H1 (cell line): ENCODE results near the gene GSDME. TPM values are rescaled to one million over a fixed set of nuclear protein-coding genes. Genes with fewer than 3 reads are reported as not detected.
A peak's percentile ranks its signal among the peaks of the same experiment; 100 is the strongest.

Experiments used
- CTCF ChIA-PET: fragments of 300-600 bp; sonication (Branson Sonifier 250); formaldehyde crosslinking; loops from one replicate; lab custom pipeline; 2021; ENCODE audit not compliant: partially characterized antibody; lab: Charles Lee
- POLR2A ChIA-PET: fragments of 300-600 bp; sonication (Branson Sonifier 250); formaldehyde crosslinking; loops from one replicate; lab custom pipeline; 2021; ENCODE audit warnings: inconsistent platforms; ENCODE audit not compliant: partially characterized antibody; lab: Charles Lee
- DNase-seq, 2 experiments: peaks; one replicate each; pipeline versions ENCODE4 v3.0.0 to v3.0.0-alpha.2; 2010 to 2022; ENCODE audit warnings: low spot score in 2 of 2, low read depth in 1 of 2, mixed read lengths in 1 of 2
- FAIRE-seq: peaks from 2 replicates; lab custom pipeline; 2011; peaks lifted over from hg19 to GRCh38; lab: Jason Lieb, UNC
- H2AFZ ChIP-seq: 2 replicates; pipeline ENCODE4 v1.8.1; 2012; ENCODE audit warnings: low read length, inconsistent platforms
- H2AK5ac ChIP-seq: 2 replicates; pipeline ENCODE4 v1.6.1; 2013; ENCODE audit warnings: low read depth, low read length
- H2BK120ac ChIP-seq: replicated peaks from 2 replicates; pipeline ENCODE3; 2013; ENCODE audit warnings: low read depth, low read length, inconsistent platforms
- H2BK12ac ChIP-seq: 2 replicates; pipeline ENCODE4 v1.6.1; 2013; ENCODE audit warnings: low read depth, low read length
- H2BK15ac ChIP-seq: 2 replicates; pipeline ENCODE4 v1.6.1; 2013; ENCODE audit warnings: low read length
- H2BK20ac ChIP-seq: 2 replicates; pipeline ENCODE4 v1.6.1; 2013; ENCODE audit warnings: low read length
- H2BK5ac ChIP-seq: 2 replicates; pipeline ENCODE4 v1.6.1; 2013; ENCODE audit warnings: low read depth, low read length
- H3K14ac ChIP-seq: 2 replicates; pipeline ENCODE4 v1.6.1; 2013; ENCODE audit warnings: inconsistent platforms; ENCODE audit not compliant: insufficient read length
- H3K18ac ChIP-seq: 2 replicates; pipeline ENCODE4 v1.6.1; 2013; ENCODE audit warnings: low read length; ENCODE audit errors: extremely low read depth
- H3K23ac ChIP-seq: 2 replicates; pipeline ENCODE4 v1.6.1; 2013; ENCODE audit warnings: inconsistent platforms; ENCODE audit not compliant: insufficient read length
- H3K23me2 ChIP-seq: 2 replicates; pipeline ENCODE4 v1.6.1; 2013; ENCODE audit warnings: low read depth, low read length
- H3K27ac ChIP-seq: 2 replicates; pipeline ENCODE4 v1.6.1; 2011; ENCODE audit warnings: low read depth, low read length, inconsistent platforms
- H3K27me3 ChIP-seq, 4 experiments: replicated peaks in 1 of 4; 1 replicate in 1 of 4; 2 replicates in 3 of 4; pipeline versions ENCODE4 v1.6.1 to v1.8.1; 2011 to 2013; ENCODE audit warnings: low read length in 3 of 4, mild to moderate bottlenecking in 3 of 4, inconsistent platforms in 2 of 4, mixed read lengths in 2 of 4, moderate library complexity in 1 of 4; ENCODE audit not compliant: control insufficient read depth in 3 of 4, insufficient read depth in 3 of 4; ENCODE audit errors: extremely low read depth in 1 of 4
- H3K36me3 ChIP-seq, 4 experiments: 2 replicates each; pipeline versions ENCODE4 v1.6.1 to v1.8.1; 2011 to 2013; ENCODE audit warnings: mild to moderate bottlenecking in 4 of 4, low read length in 3 of 4, moderate library complexity in 2 of 4, control low read depth in 1 of 4, inconsistent platforms in 1 of 4; ENCODE audit not compliant: insufficient read depth in 4 of 4, control insufficient read depth in 2 of 4
- H3K4ac ChIP-seq: replicated peaks from 2 replicates; pipeline ENCODE3; 2013; ENCODE audit warnings: low read length, low read depth, mixed read lengths, inconsistent platforms; ENCODE audit not compliant: insufficient read length
- H3K4me1 ChIP-seq, 4 experiments: replicated peaks in 1 of 4; 1 replicate in 1 of 4; 2 replicates in 3 of 4; pipeline versions ENCODE4 v1.6.1 to v1.8.1; 2011 to 2013; ENCODE audit warnings: low read length in 3 of 4, inconsistent platforms in 2 of 4, mixed read lengths in 1 of 4; ENCODE audit not compliant: insufficient read depth in 4 of 4, control insufficient read depth in 3 of 4
- H3K4me2 ChIP-seq, 2 experiments: 2 replicates each; pipeline versions ENCODE4 v1.6.1 to v1.8.1; 2011 to 2013; ENCODE audit warnings: low read depth in 2 of 2, low read length in 2 of 2, control low read depth in 1 of 2, inconsistent platforms in 1 of 2, mild to moderate bottlenecking in 1 of 2; ENCODE audit not compliant: insufficient read depth in 1 of 2
- H3K4me3 ChIP-seq, 4 experiments: fragments of 200-600, 300-600 bp in 1 of 4; sonication (generic), shearing (Covaris generic), sonication (Bioruptor Twin) in 1 of 4; 2 replicates each; pipeline versions ENCODE4 v1.5.1 to v1.8.1; 2011 to 2016; ENCODE audit warnings: low read length in 4 of 4, low read depth in 3 of 4, control low read depth in 2 of 4, inconsistent platforms in 2 of 4, mild to moderate bottlenecking in 2 of 4, mixed read lengths in 1 of 4, moderate library complexity in 1 of 4; ENCODE audit not compliant: insufficient read depth in 2 of 4; ENCODE audit errors: extremely low read depth in 1 of 4
- H3K56ac ChIP-seq: replicated peaks from 2 replicates; pipeline ENCODE3; 2013; ENCODE audit warnings: low read depth, mild to moderate bottlenecking, mixed read lengths, low read length, inconsistent platforms; ENCODE audit not compliant: insufficient read length
- H3K79me1 ChIP-seq: 2 replicates; pipeline ENCODE4 v1.6.1; 2013; ENCODE audit warnings: low read depth, low read length, control low read depth
- H3K79me2 ChIP-seq, 2 experiments: 2 replicates each; pipeline versions ENCODE4 v1.6.1 to v1.8.1; 2012 to 2013; ENCODE audit warnings: low read length in 2 of 2, mild to moderate bottlenecking in 2 of 2, inconsistent platforms in 1 of 2; ENCODE audit not compliant: insufficient read depth in 2 of 2, control insufficient read depth in 1 of 2
- H3K9ac ChIP-seq, 4 experiments: replicated peaks in 1 of 4; 1 replicate in 1 of 4; 2 replicates in 3 of 4; pipeline versions ENCODE4 v1.6.1 to v1.8.1; 2011 to 2013; ENCODE audit warnings: low read depth in 3 of 4, low read length in 3 of 4, control low read depth in 2 of 4, mild to moderate bottlenecking in 2 of 4, moderate library complexity in 2 of 4, inconsistent platforms in 1 of 4; ENCODE audit errors: extremely low read depth in 1 of 4
- H3K9me3 ChIP-seq, 2 experiments: 2 replicates each; pipeline versions ENCODE4 v1.6.1 to v1.8.1; 2012 to 2013; ENCODE audit warnings: mild to moderate bottlenecking in 2 of 2, moderate library complexity in 2 of 2, control low read depth in 1 of 2, inconsistent platforms in 1 of 2, low read depth in 1 of 2, low read length in 1 of 2, mixed read lengths in 1 of 2; ENCODE audit not compliant: insufficient read depth in 2 of 2
- H4K20me1 ChIP-seq, 2 experiments: replicated peaks in 1 of 2; 2 replicates each; pipeline versions ENCODE3 to v1.8.1; 2011 to 2013; ENCODE audit warnings: inconsistent platforms in 2 of 2, low read length in 2 of 2, mild to moderate bottlenecking in 1 of 2; ENCODE audit not compliant: insufficient read depth in 2 of 2, control insufficient read depth in 1 of 2
- H4K5ac ChIP-seq: 2 replicates; pipeline ENCODE4 v1.6.1; 2013; ENCODE audit warnings: low read length, low read depth, mixed read lengths, inconsistent platforms; ENCODE audit not compliant: insufficient read length
- H4K8ac ChIP-seq: 2 replicates; pipeline ENCODE4 v1.8.0; 2013; ENCODE audit warnings: mild to moderate bottlenecking, moderate library complexity, low read length, inconsistent platforms; ENCODE audit not compliant: insufficient read depth; ENCODE audit errors: extremely low read depth
- H4K91ac ChIP-seq: replicated peaks from 2 replicates; pipeline ENCODE3; 2013; ENCODE audit warnings: low read length, mixed read lengths, inconsistent platforms; ENCODE audit not compliant: insufficient read length
- ATF2 ChIP-seq: IDR thresholded peaks from 2 replicates; pipeline ENCODE4 v1.6.1; 2012; ENCODE audit warnings: low read length, inconsistent platforms
- BRCA1 ChIP-seq: IDR thresholded peaks from 2 replicates; pipeline ENCODE4 v1.6.1; 2012; ENCODE audit warnings: low read depth, low read length, improper control_type of control experiment
- CBX5 ChIP-seq: fragments of 300-800, 300-1000 bp; sonication (generic); IDR thresholded peaks from 2 replicates; pipeline ENCODE4 v1.7.1; 2016; ENCODE audit warnings: antibody characterized with exemption, low read length, low read depth
- EP300 ChIP-seq, 2 experiments: IDR thresholded peaks; 1 replicate in 1 of 2; 2 replicates in 1 of 2; pipeline ENCODE4 v1.6.1; 2011 to 2012; ENCODE audit warnings: low read depth in 2 of 2, low read length in 2 of 2, mild to moderate bottlenecking in 2 of 2, borderline replicate concordance in 1 of 2, inconsistent platforms in 1 of 2, moderate library complexity in 1 of 2
- EZH2 ChIP-seq: fragments of 200-600 bp; sonication (generic); IDR thresholded peaks from 2 replicates; pipeline ENCODE4 v1.7.1; 2012; ENCODE audit warnings: low read depth, mild to moderate bottlenecking, moderate library complexity, low read length, inconsistent platforms; ENCODE audit not compliant: severe bottlenecking
- HDAC6 ChIP-seq: IDR thresholded peaks from one replicate; pipeline ENCODE4 v1.7.1; 2012; ENCODE audit warnings: low read depth, mild to moderate bottlenecking, inconsistent platforms, low read length, moderate library complexity
- SIN3A ChIP-seq, 2 experiments: IDR thresholded peaks in 1 of 2; conservative IDR thresholded peaks in 1 of 2; 2 replicates each; pipeline ENCODE4 v1.6.1; 2011 to 2012; ENCODE audit warnings: low read length in 2 of 2, improper control_type of control experiment in 1 of 2, low read depth in 1 of 2, mild to moderate bottlenecking in 1 of 2
- USF2 ChIP-seq: IDR thresholded peaks from 2 replicates; pipeline ENCODE4 v1.6.1; 2011; ENCODE audit warnings: low read length, improper control_type of control experiment
- WGBS, 2 experiments: shearing (Covaris generic) in 1 of 2; methylation state at CpG; one replicate each; pipeline versions ENCODE4 v1.1.6 to v1.1.7; 2013 to 2015; ENCODE audit warnings: low lambda C conversion rate in 2 of 2, mixed read lengths in 2 of 2, inconsistent platforms in 1 of 2, low coverage in 1 of 2, missing lambda C conversion rate in 1 of 2; ENCODE audit not compliant: insufficient replicate concordance in 2 of 2, insufficient coverage in 1 of 2, insufficient read length in 1 of 2; ENCODE audit errors: extremely low coverage in 1 of 2, missing lambda C conversion rate in 1 of 2; 5-methylcytosine and 5-hydroxymethylcytosine counted together
- polyA plus RNA-seq, 7 experiments: library from polyadenylated mRNA; depleted of rRNA in 3 of 7; stranded (reverse) in 5 of 7; unstranded in 2 of 7; fragments of >200 nt in 5 of 7; fragments of 200-250 nt in 2 of 7; gene quantifications; 1 replicate in 5 of 7; 2 replicates in 1 of 7; 4 replicates in 1 of 7; pipeline versions ENCODE4 v1.2.1 to v1.2.3, GENCODE V29; 2011 to 2013; ENCODE audit warnings: missing spikeins in 2 of 7, mixed read lengths in 2 of 7
- total RNA-seq: library from RNA; stranded (reverse); fragmentation: NEBNext Ultra II Directional; extraction: Animal tissue kit (Norgen Biotek cat#: 25700); gene quantifications from 2 replicates; pipeline ENCODE4 v1.2.1, GENCODE V29; 2021

The GSDME gene
- total and polyA plus RNA-seq, 2 of the 8 experiments (the other 6 are each of a cell fraction or from before 2014, with no cell fraction given): 5.4 to 7.6 TPM

- no peak for FAIRE-seq
- no peak overlapping the region; the same call in 1 of the 2 replicates for H2AK5ac ChIP-seq
- CTCF ChIA-PET: interaction anchor here (0.8 to 1.9 kb wide), 7 partner anchors 9 to 795 kb away, joined by 3 to 8 read pairs (median 3); no protein-coding TSS in a partner anchor
- TF ChIP-seq BRCA1 (no peak), HDAC6 (no peak), CBX5 (no peak), SIN3A (conservative IDR thresholded peaks at IDR 0.05 in 1 of 2, IDR thresholded peaks at IDR 0.05 in 1 of 2; ENCODE audit: low read depth in 1 of 2, low read length in 2 of 2) (no peak), ATF2 (no peak), USF2 (no peak), EP300 (IDR thresholded peaks at IDR 0.05; ENCODE audit: borderline replicate concordance in 1 of 2, low read depth in 2 of 2, low read length in 2 of 2) (no peak), EZH2 (no peak)
Observed at GRCh38 chr7:24724451-24725190, 32.6 kb downstream of the GSDME start.

More at GRCh38 chr7:24724451-24725190, 32.6 kb downstream of the GSDME start:
- no peak overlapping the region for H4K8ac ChIP-seq
- H2BK15ac ChIP-seq: peak overlapping the region; percentile 97
- H3K23ac ChIP-seq: no peak overlapping the region
- no peak overlapping the region for H3K14ac ChIP-seq
- H3K9me3 ChIP-seq: no peaks in the 10 kb centered on the region
- H3K27me3 ChIP-seq: no peaks in the 10 kb centered on the region; a peak in 1 of 7 replicates
- no peak overlapping the region for H3K9ac ChIP-seq
- H3K27ac ChIP-seq: no peak overlapping the region
- H3K56ac ChIP-seq: no peak overlapping the region
- H3K23me2 ChIP-seq: no peaks in the 10 kb centered on the region
- peak overlapping the region; percentile 80 for H4K91ac ChIP-seq
- POLR2A ChIA-PET: interaction anchor here (0.6 kb wide), 1 partner anchor 17 kb away, joined by 3 read pairs; no protein-coding TSS in a partner anchor
- H3K36me3 ChIP-seq: no peaks in the 10 kb centered on the region
- peaks cover 7 to 24% (median 13%) of the 10 kb centered on the region in 4 experiments for H3K4me1 ChIP-seq
- no peak overlapping the region for H2AFZ ChIP-seq
- no peak overlapping the region for H3K4me2 ChIP-seq
- 0 out of 2 replicates have a peak overlapping the region, but pooled peaks have one; percentile 69 for H2BK12ac ChIP-seq
- H4K20me1 ChIP-seq: no peaks in the 10 kb centered on the region
- no peaks in the 10 kb centered on the region for H3K79me1 ChIP-seq
- peak overlapping the region; percentile 51 for H3K18ac ChIP-seq
- H3K79me2 ChIP-seq: no peaks in the 10 kb centered on the region
- DNase-seq: peak in 1 of 2 experiments; percentile 44
- H3K4me3 ChIP-seq: no peak overlapping the region
- WGBS, 2 experiments: 87% methylated on average over 13 of the region's 13 CpGs; no CpG with 5 or more reads in 1 of the 2 experiments
- H2BK20ac ChIP-seq: peak overlapping the region; percentile 98
- no peak overlapping the region for H4K5ac ChIP-seq
- H3K4ac ChIP-seq: no peak overlapping the region
- peak overlapping the region; percentile 91; the same call in 1 of the 2 replicates for H2BK5ac ChIP-seq
- H2BK120ac ChIP-seq: no peak overlapping the region
